GM23248 (cell line): ENCODE results near the gene TTC3. TPM values are rescaled to one million over a fixed set of nuclear protein-coding genes. Genes with fewer than 3 reads are reported as not detected.

ENCODE experiments used
- DNase-seq: peaks from one replicate; pipeline ENCODE4 v3.0.0-alpha.2; 2015
- H2AFZ ChIP-seq: fragments of 200-600 bp; sonication (generic); 2 replicates; pipeline ENCODE4 v1.6.1; 2016; ENCODE audit warnings: antibody characterized with exemption
- H3F3A ChIP-seq: fragments of 200-600 bp; sonication (generic); 2 replicates; pipeline ENCODE4 v1.6.1; 2016; ENCODE audit warnings: mild to moderate bottlenecking, antibody characterized with exemption, mixed run types; ENCODE audit not compliant: insufficient read depth
- H3K27ac ChIP-seq: fragments of 200-600 bp; sonication (generic); 2 replicates; pipeline ENCODE4 v1.5.1; 2016; ENCODE audit warnings: mild to moderate bottlenecking
- H3K27me3 ChIP-seq: fragments of 200-600 bp; sonication (generic); replicated peaks from 2 replicates; pipeline ENCODE4 v1.6.1; 2016; ENCODE audit warnings: mild to moderate bottlenecking; ENCODE audit not compliant: insufficient read depth
- H3K36me3 ChIP-seq: fragments of 200-600 bp; sonication (generic); 2 replicates; pipeline ENCODE4 v1.6.1; 2016; ENCODE audit warnings: low read depth, mild to moderate bottlenecking
- H3K4me1 ChIP-seq: fragments of 200-600 bp; sonication (generic); 2 replicates; pipeline ENCODE4 v1.6.1; 2016; ENCODE audit warnings: mild to moderate bottlenecking; ENCODE audit not compliant: insufficient read depth
- H3K4me2 ChIP-seq: fragments of 200-600 bp; sonication (generic); one replicate; pipeline ENCODE4 v1.6.1; 2016; ENCODE audit warnings: mild to moderate bottlenecking; ENCODE audit not compliant: unreplicated experiment
- H3K4me3 ChIP-seq: fragments of 200-600 bp; sonication (generic); 2 replicates; pipeline ENCODE4 v1.5.1; 2016; ENCODE audit warnings: mild to moderate bottlenecking
- H3K79me2 ChIP-seq: fragments of 200-600 bp; sonication (generic); 2 replicates; pipeline ENCODE4 v1.6.1; 2016; ENCODE audit warnings: mild to moderate bottlenecking; ENCODE audit not compliant: insufficient read depth
- H3K9ac ChIP-seq: fragments of 200-600 bp; sonication (generic); 2 replicates; pipeline ENCODE4 v1.6.1; 2016; ENCODE audit warnings: mild to moderate bottlenecking
- H3K9me2 ChIP-seq: fragments of 200-600 bp; sonication (generic); 2 replicates; pipeline ENCODE4 v1.6.1; 2016; ENCODE audit warnings: mixed run types, mild to moderate bottlenecking, moderate library complexity; ENCODE audit not compliant: insufficient read depth
- H3K9me3 ChIP-seq: fragments of 200-600 bp; sonication (generic); one replicate; pipeline ENCODE4 v1.6.1; 2017; ENCODE audit warnings: low read depth
- H4K20me1 ChIP-seq: fragments of 200-600 bp; sonication (generic); 2 replicates; pipeline ENCODE4 v1.6.0; 2016; ENCODE audit not compliant: insufficient read depth
- EZH2 ChIP-seq: fragments of 200-600 bp; sonication (generic); IDR thresholded peaks from 2 replicates; pipeline ENCODE4 v1.6.1; 2018; ENCODE audit warnings: antibody characterized with exemption, mild to moderate bottlenecking; ENCODE audit not compliant: insufficient read depth, poor library complexity, severe bottlenecking
- EZH2phosphoT487 ChIP-seq: fragments of 200-600 bp; sonication (generic); IDR thresholded peaks from 2 replicates; pipeline ENCODE4 v1.6.1; 2018; ENCODE audit warnings: antibody characterized with exemption, moderate library complexity, mild to moderate bottlenecking, low read depth; ENCODE audit not compliant: insufficient read depth
- WGBS, 2 experiments: methylation state at CpG; one replicate each; pipeline ENCODE4 v1.1.6; 2015 to 2017; ENCODE audit warnings: low lambda C conversion rate in 2 of 2, low coverage in 1 of 2; ENCODE audit errors: missing lambda C conversion rate in 2 of 2; 5-methylcytosine and 5-hydroxymethylcytosine counted together
- in situ Hi-C: fragments of 300-500 bp; cut with MboI; formaldehyde crosslinking; loops from 2 replicates; pipeline ENCODE4 v1.15.0; 2020
- polyA plus RNA-seq: library from polyadenylated mRNA; unstranded; fragments of >200 nt; fragmentation: Nextera tagmentation; extraction: Ambion mirVana; gene quantifications from 2 replicates; pipeline ENCODE4 v1.2.1, GENCODE V29; 2016
- total RNA-seq: library from RNA; depleted of rRNA; stranded (reverse); fragments of >200 nt; shearing (Covaris generic); gene quantifications from 2 replicates; pipeline ENCODE4 v1.2.3, GENCODE V29; 2014

The TTC3 gene
- total and polyA plus RNA-seq, 2 experiments from 2014 or later: 204 to 216 TPM

DNA sequence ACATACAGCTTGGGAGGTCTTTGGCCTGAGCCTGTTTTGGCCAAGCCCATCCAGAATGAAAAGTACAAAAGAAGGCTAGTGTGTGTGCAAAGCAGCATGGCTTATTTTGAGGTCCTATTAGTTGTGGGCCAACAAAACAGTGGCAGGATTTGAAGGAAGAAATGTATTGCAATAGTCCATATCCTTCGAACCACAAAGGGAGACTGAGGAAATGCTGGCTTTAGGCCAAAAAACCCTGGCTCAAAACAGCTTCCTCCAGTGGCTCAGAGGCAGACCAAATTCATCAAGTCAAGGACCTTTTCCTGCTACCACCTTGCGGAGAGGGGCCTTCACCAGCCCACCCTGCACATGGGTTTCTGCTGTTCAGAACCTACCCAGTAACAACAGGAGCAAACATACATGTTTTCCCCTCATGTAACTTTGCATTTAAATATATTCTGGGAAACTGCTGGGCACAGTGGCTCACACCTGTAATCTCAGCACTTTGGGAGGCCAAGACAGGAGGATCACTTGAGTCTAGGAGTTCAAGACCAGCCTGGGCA, 150.8 kb downstream of the TTC3 start:
- peaks cover 5% of the 10 kb centered on the region; the same call in 1 of the 2 replicates for H3K4me1 ChIP-seq
- no peak overlapping the region for H3K4me3 ChIP-seq
- H3K27ac ChIP-seq: no peak overlapping the region
- H3K36me3 ChIP-seq: peaks cover 30% of the 10 kb centered on the region
- peaks cover 21% of the 10 kb centered on the region for H3K79me2 ChIP-seq
- in situ Hi-C loops: no loop called here
- no peaks in the 10 kb centered on the region for H3K9me2 ChIP-seq
- no peaks in the 10 kb centered on the region for H3K27me3 ChIP-seq
- no peak overlapping the region for H3K9ac ChIP-seq
- H2AFZ ChIP-seq: no peak overlapping the region
- TF ChIP-seq EZH2phosphoT487 (no peak), EZH2 (no peak)
- 0 out of 2 replicates have a peak, but pooled peaks cover 13% of the 10 kb centered on the region for H3F3A ChIP-seq
- WGBS, 2 experiments: 81 to 86% methylated on average over 2 of the region's 2 CpGs
- H3K9me3 ChIP-seq: no peaks in the 10 kb centered on the region
- H4K20me1 ChIP-seq: no peaks in the 10 kb centered on the region
- DNase-seq: no peak
- no peak overlapping the region for H3K4me2 ChIP-seq

DNA sequence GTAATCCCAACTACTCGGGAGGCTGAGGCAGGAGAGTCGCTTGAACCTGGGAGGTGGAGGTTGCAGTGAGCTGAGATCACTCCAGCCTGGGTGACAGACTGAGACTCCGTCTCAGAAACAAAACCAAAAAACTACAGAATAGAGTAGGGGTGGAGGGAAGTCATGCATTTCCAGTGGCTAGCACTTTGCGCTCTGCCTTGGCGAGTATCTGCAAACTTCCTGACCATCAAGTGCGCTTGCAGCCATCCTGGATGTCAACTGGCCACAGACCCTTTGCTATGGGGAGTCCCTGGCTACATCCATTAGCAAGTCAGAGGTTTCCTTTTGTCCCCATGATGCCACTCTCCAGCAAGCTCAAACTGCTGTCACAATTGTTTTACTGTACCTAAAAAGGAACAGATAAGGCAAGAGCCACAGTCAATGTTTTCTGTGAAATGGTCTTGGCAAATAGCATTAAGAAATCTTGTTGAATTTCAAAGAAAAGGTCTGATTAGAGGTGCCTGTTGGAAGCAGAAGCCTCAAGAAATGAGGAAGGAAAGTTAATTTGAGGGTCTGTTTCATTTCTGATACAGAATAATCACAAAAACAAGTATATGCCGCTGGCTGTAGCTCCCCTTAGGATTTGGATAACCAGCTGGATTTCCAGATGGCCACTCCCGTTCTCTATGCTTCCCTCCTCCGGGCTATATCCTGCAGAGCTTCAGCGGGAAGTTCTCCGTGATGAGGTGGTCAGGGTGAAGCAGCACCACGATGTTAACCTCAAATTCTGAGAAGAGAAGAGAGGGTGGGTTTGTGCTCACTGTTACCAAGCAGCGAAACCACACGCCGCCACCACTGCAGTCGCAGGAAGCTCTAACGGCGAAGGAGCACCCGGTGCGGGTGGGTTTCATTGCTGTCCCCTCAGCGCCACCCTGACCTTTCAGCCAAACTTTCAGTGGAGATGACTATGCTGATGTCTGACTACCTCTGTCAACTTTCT, 152.1 kb downstream of the TTC3 start:
- no peak overlapping the region for H3K4me3 ChIP-seq
- H2AFZ ChIP-seq: no peak overlapping the region
- peaks cover 21% of the 10 kb centered on the region for H3K79me2 ChIP-seq
- no peak overlapping the region for H3K4me2 ChIP-seq
- no peak for DNase-seq
- in situ Hi-C loops: no loop called here
- no peaks in the 10 kb centered on the region for H3K9me3 ChIP-seq
- H3K4me1 ChIP-seq: peaks cover under 1% of the 10 kb centered on the region; the same call in 1 of the 2 replicates
- H4K20me1 ChIP-seq: no peaks in the 10 kb centered on the region
- H3K36me3 ChIP-seq: peaks cover 32% of the 10 kb centered on the region
- no peak overlapping the region for H3K9ac ChIP-seq
- no peaks in the 10 kb centered on the region for H3K27me3 ChIP-seq
- no peaks in the 10 kb centered on the region for H3K9me2 ChIP-seq
- H3K27ac ChIP-seq: no peak overlapping the region
- no peak for TF ChIP-seq EZH2phosphoT487
- TF ChIP-seq EZH2: no peak
- 0 out of 2 replicates have a peak, but pooled peaks cover 13% of the 10 kb centered on the region for H3F3A ChIP-seq
- 96 to 97% methylated on average over 20 to 21 of the region's 21 CpGs for WGBS, 2 experiments

DNA sequence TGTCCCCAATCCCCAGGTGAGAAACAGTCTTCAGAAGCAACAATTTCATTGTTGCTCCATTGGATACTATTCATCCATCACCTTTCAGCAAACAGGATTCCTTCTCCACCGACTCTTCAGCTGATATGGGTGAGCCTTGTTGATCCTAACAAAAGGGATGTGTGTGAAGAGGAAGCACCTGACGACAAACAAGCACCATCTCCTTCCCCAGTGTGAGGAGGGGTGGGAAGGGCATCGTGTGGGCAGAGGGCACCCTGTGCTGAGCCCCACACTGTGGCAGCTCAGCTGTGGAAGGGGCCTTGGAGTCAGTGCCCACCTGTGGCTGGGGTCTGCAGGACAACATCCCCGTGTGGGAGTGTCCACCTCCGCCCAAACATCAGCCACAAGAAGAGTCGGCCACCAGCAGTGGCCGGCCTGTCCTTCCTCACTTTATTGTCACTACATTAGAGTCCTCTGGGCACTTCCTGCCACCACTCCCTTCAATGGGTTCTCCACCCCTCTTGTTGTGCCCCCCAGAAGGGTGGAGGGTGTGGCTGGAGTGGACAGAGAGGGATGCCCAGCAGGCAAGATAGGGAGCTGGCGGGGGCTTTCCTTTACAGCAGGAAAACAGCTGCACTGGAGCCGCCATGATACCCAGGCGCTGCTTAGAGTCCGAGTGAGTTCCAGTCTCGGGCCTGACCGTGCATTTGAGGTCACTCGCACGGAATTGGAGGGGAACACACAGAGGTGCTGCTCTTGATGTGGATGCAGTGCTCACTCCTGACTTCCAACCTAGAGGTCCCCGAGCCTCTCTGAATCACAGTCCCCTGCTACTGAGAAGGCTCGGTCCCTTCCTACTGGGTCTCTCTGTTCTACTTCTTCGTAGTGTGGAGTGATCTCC, 153.2 kb downstream of the TTC3 start:
- H3K36me3 ChIP-seq: peaks cover 36% of the 10 kb centered on the region

More for the DNA sequence above, 153.2 kb downstream of the TTC3 start:
- no peaks in the 10 kb centered on the region for H3K9me2 ChIP-seq
- 0 out of 2 replicates have a peak, but pooled peaks cover 13% of the 10 kb centered on the region for H3F3A ChIP-seq
- in situ Hi-C loops: no loop called here
- DNase-seq: no peak
- H3K9ac ChIP-seq: no peak overlapping the region
- H3K4me3 ChIP-seq: no peak overlapping the region
- no peak overlapping the region for H3K27ac ChIP-seq
- no peak overlapping the region for H2AFZ ChIP-seq
- no peaks in the 10 kb centered on the region for H3K9me3 ChIP-seq
- H4K20me1 ChIP-seq: no peaks in the 10 kb centered on the region
- peaks cover 21% of the 10 kb centered on the region for H3K79me2 ChIP-seq
- no peak for TF ChIP-seq EZH2phosphoT487
- no peak for TF ChIP-seq EZH2
- 97 to 99% methylated on average over 15 to 17 of the region's 18 CpGs for WGBS, 2 experiments
- no peaks in the 10 kb centered on the region for H3K4me1 ChIP-seq
- H3K4me2 ChIP-seq: no peak overlapping the region
- H3K27me3 ChIP-seq: no peaks in the 10 kb centered on the region
